Endometrial microvascular endothelial cells (primary cell): ENCODE results near the gene MTMR2. TPM values are rescaled to one million over a fixed set of nuclear protein-coding genes. Genes with fewer than 3 reads are reported as not detected.

Experiments
- in situ Hi-C: cut with HindIII; loops from 2 replicates; pipeline ENCODE4 v1.10.0; 2017; ENCODE audit warnings: low sequenced_read_pairs, low pct_unique_long_range_greater_than_20kb; ENCODE audit errors: inconsistent ontology term
- total RNA-seq: library from RNA; depleted of rRNA; stranded (reverse); fragments of >200 nt; gene quantifications from one replicate; pipeline ENCODE4 v1.2.3, GENCODE V29; 2015; ENCODE audit errors: inconsistent ontology term

MTMR2 gene
- total RNA-seq, 1 donor from 2014 or later: 62.0 TPM

DNA sequence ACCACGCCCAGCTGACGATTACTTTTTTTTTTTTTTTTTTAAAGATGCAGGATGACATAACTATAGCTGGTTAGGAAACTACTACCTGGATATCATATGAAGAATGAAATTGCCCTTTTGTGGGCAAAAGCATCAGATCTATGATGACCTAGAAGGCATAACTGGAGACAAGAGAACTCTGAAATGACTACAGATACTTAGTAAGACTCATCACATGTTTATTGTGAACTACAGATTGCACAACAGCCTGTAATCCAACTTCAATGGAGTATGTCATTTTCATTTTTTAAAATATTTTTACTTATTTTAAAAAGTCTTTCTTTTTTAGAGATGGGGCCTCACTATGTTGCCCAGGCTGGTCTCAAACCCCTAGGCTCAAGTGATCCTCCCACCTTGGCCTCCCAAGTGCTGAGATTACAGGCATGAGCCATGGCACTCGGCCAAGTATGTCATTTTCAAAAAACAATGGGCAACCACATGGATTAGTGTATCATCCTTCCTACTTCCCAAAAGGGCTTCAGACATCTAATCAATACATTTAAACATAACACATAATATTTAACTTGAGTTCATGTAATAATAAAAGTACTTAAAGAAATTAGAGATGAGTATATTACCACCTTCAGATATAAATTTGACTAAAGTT, 3.3 kb downstream of the MTMR2 start:
- in situ Hi-C loops: no loop called here

GRCh38 chr11:95919514-95919913, 4.4 kb downstream of the MTMR2 start:
- in situ Hi-C loops: no loop called here

DNA sequence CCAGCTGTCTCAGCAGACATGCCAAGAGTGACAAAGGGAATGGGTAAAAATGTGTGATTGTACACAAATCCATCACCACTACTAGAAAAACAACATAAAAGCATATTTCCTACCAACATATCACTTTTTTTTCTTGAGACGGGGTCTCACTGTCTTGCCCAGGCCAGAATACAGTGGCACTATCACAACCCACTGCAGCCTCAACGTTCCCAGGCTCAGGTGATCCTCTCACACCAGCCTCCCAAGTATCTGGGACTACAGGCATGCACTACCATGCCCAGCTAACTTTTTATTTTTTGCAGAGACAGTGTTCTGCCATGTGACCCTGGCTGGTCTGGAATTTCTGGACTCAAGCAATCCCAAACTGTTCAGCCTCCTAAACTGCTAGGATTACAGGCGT, 5.2 kb downstream of the MTMR2 start:
- in situ Hi-C loops: no loop called here

DNA sequence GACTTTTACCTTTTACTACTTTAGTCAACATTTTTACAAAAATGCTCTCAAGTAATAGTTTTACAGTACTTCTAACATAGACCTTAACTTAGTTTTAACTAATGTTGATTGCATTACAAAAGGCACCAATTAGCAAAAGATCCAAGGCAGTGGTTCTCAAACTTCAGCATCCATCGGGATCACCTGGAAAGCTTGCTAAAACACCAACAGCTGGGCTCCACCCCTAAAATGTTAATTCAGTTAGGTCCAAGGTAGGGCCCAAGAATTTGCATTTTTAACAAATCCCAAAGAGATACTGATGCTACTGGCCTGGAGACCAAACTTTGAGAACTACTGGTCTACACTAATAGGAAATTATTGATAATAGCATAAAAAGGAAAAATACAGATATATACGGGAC, 5.9 kb downstream of the MTMR2 start:
- in situ Hi-C loops: no loop called here

DNA sequence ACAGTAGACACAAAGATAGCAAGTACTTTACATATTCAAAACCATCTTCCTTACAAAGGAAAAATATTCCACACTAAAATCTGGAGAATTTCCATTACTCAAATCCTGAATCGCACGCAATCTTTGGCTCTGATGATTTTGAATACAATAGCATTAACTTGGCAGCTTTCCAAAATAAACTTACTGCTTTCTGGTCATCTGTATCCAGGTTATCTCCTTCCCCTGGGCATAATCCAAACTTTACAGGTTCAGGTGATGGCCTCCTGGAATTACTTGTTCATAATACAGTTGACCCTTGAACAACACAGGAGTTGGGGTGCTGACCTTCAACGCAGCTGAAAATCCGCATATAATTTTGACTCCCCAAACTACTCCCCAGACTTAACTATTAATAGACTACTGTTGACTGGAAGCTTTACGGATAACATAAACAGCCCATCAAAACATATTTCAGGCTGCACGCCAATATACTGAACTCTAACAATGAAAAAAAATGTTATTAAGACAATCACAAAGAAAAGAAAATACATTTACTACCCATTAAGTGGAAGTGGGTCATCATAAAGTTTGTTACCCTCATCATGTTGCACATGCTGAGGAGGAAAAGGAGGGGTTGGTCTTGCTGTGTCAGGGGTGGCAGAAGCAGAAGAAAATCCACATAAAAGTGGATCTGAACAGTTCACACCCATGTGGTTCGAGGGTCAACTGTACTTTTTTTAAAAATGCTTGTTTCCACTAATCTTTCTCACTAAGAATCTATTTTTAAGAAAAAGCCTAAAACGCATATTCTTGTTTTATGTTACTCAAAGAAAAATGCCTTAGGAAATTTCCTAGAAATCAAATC, 6.5 kb downstream of the MTMR2 start:
- in situ Hi-C loops: no loop called here

DNA sequence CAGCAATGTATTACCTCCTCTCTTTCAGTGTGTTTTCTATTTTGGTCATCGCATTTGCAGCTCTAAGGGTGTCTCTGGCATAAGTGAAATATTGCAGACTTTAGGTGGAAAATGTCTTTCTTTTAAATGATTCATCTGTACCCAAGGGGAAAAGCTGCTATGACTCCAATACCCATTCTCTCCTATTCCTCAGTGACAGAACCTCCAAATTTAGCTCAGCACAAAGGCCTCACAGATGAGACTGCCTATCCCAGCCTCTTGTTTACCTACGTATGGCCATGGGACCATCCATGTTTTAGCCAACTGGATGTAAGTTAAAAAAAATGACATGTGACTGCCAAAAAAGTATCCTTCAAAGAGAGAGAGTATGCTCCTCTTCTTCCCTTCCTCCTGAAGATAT, 7.9 kb downstream of the MTMR2 start:
- in situ Hi-C loops: no loop called here

GRCh38 chr11:95915051-95915450, 8.9 kb downstream of the MTMR2 start:
- in situ Hi-C loops: no loop called here

- in situ Hi-C loops: no loop called here
Observed at GRCh38 chr11:95913830-95914615, 9.9 kb downstream of the MTMR2 start.

GRCh38 chr11:95912902-95913560, 10.9 kb downstream of the MTMR2 start:
- in situ Hi-C loops: no loop called here

GRCh38 chr11:95911369-95911759, 12.5 kb downstream of the MTMR2 start:
- in situ Hi-C loops: no loop called here

- in situ Hi-C loops: no loop called here
Observed at GRCh38 chr11:95910638-95911368, 13.1 kb downstream of the MTMR2 start.

DNA sequence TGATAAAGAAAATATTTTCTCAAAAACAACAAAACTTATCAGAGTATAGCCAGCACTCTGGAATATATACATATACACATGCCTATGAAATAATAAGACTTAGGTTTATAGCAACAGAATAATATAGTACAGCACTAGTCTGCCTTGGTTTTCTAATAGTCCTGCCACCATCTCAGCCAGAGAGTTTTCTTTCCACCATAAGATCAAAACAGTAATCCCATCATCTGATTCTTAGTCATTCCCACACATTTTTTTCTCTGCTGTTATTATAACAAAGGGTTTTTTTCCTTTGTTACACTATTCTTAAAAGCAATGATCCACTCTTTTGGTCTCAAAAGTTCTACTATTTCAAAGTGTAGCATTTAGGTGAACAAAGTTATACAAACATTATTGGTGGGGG, 15.1 kb downstream of the MTMR2 start:
- in situ Hi-C loops: no loop called here

DNA sequence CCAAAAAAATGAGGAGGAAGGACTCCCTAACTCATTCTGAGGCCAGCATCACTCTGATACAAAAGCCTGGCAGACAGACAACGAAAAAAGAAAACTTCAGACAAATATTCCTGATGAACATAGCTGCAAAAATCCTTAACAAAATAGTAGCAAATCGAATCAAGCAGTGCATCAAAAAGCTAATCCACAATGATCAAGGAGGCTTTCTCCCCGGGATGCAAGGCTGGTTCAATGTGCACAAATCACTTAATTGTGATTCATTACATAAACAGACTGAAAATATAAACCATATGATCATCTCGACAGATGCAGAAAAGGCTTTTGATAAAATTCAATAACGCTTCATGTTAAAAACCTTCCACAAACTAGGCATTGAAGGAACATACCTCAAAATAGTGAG, 16.4 kb downstream of the MTMR2 start:
- in situ Hi-C loops: no loop called here

DNA sequence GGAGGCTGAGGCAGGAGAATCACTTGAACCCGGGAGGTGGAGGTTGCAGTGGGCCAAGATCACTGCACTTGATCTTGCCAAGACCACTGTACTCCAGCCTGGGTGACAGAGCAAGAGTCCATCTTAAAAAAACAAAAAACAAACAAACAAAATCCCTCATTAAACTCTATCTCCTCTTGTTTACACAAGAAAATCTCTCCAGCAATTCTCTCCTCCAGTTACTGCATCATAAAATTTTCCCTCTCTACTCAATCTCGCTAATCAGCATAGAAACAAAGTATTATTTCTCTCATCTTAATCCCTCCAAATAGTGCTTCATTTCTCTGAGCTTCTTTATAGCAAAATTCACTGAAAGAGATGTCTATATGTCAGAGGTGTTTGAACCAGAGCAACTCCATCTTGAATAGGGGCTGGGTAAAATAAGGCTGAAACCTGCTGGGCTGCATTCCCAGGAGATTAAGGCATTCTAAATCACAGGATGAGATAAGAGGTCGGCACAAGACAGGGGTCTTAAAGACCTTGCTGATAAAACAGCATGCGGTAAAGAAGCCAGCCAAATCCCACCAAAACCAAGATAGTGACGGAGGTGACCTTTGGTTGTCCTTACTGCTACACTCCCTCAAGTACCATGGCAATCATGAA, 19.8 kb downstream of the MTMR2 start:
- in situ Hi-C loops: no loop called here

GRCh38 chr11:95898782-95899181, 25.1 kb downstream of the MTMR2 start:
- in situ Hi-C loops: no loop called here

- in situ Hi-C loops: no loop called here
Observed at GRCh38 chr11:95897731-95898130, 26.2 kb downstream of the MTMR2 start.

GRCh38 chr11:95895815-95896214, 28.1 kb downstream of the MTMR2 start:
- in situ Hi-C loops: no loop called here

DNA sequence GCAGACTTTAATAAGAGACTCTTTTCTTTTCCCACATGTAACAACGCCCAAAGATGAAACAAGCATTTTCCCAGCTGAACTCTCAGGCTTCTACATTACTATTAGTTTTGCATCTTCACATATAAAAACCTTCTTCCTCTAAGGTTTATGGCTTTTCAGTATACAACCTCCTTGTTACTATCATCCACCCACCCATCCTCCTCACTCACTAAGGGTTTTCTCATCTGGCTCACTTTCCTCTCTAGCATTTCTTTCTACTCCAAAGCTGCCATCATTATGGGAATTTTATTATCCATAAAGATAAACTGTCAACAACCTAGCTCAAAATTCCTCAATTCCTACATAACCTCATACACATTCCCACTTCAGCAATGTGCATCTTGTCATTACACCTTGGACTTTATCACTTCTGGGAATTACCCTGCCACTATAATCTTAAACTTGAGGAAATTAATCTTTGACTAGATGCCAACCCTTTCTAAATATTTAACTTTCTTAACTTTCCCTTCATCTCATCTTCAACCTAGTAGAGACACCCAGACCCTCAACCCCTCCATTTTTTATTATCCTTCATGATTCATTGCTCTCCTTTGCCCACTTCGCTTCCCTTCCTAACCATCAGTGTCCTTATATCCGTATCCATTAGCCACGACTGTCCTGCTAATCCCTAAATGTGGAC, 30.9 kb downstream of the MTMR2 start:
- in situ Hi-C loops: no loop called here
